GM21619 (cell line): ENCODE data around the gene THAP7.

Experiments used
- ATAC-seq: cut with Tn5 transposase; IDR thresholded peaks from one replicate; pipeline ENCODE4 v1.9.1; 2021; ENCODE audit not compliant: unreplicated experiment

Gene THAP7

DNA sequence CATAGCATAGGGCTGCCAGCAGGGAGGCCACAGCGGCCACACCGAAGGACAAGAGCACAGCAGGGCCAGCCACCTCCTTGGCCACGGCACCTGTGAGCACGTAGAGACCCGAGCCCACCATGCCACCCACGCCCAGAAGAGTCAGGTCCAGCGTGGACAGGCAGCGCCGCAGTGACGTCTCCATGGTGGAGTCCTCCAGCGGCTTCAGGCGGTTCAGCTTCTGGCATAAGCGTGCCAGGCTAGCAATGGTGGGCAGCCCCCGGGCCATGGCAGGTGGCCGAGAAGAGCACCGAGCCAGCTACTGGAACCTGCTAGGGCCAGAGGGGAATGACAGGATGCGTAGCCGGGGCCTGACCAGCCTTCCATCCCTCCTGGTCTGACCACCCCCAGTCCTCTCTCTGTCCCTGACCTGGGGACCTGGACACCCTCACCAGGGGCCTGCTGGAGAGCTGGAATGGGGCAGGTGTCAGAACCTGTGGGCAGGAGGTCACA lies 29.7 kb upstream of the THAP7 start:
- no peak for ATAC-seq

DNA sequence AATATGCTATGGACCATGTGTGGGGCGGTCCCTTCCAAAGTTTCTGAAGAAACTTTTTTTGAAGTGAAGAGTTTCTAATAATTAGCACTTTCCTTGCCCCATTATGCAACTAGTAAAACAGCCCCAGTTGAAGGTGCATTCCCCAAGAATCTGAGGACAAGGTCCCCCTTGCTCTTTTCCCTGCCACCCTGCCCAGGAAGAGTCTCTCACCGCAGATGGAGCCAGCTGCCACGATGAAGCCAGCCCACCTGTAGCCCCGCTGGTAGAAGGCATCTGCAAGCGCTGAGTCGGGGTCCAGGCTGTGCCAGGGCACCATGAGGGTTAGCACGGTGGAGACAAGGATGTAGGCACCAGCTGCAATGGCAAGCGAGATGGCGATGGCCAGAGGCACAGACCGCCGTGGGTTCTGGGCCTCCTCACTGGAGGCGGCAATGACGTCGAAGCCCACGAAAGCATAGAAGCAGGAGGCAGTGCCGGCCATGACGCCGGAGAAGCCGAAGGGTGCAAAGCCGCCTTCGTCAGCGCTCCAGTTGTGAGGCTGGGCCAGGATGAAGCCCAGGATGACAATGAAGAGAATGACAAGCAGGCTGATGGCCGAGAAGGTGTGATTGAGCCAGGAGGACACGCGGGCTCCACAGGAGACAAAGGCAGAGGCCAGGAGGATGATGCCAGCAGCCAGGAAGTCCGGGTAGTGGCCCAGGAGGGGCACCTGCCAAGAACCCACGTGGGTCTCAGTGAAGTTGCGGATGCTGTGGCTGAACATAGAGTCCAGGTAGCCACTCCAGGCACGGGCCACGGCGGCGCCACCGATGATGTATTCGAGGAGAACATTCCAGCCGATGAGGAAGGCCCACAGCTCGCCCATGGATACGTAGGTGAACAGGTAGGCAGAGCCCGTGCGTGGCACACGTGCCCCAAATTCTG lies 29.0 kb upstream of the THAP7 start:
- ATAC-seq = no peak

DNA sequence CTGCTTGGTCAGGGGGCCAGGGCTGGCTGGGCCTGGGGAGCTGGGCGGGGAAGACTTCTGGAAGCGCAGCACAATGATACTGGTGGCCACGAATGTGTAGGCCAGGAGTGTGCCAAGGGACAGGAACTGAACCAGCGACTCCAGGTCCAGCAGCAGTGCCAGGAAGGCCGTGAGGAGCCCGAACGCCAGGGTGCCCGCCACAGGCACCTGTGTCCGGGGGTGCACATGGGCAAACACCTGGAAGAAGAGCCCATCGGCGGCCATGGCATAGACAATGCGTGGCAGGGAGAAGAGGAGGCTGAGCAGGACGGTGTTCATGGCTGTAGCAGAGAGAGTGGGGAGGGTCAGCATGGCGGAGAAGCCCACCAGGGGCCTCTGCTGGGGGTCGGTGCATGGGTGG lies 28.1 kb upstream of the THAP7 start:
- no peak for ATAC-seq

DNA sequence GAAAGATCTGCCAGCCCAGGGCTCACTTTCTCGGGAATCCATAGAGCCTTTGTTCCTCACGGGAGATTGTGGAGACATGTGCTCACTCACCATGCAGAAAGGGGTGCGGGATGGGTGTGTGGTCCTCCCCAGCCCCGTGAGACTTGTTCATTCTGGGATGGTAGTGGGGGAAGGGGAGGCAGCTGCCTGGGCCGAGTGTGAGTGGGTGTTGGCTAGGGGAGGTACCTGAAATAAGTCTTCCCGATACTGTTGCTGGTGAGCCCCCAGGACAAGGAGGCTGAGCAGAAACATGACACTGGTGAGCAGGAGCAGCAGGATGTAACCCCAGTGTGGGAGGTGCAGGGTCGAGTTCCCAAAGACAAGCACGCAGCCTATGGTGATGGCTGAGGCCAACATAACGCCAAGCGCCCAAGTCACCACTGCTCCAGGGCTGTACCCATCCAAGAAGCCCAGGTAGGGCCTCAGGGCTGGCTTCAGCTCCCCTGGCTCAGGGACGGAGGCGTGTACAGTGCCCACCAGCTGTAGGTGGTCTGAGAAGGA lies 27.6 kb upstream of the THAP7 start:
- ATAC-seq = no peak

DNA sequence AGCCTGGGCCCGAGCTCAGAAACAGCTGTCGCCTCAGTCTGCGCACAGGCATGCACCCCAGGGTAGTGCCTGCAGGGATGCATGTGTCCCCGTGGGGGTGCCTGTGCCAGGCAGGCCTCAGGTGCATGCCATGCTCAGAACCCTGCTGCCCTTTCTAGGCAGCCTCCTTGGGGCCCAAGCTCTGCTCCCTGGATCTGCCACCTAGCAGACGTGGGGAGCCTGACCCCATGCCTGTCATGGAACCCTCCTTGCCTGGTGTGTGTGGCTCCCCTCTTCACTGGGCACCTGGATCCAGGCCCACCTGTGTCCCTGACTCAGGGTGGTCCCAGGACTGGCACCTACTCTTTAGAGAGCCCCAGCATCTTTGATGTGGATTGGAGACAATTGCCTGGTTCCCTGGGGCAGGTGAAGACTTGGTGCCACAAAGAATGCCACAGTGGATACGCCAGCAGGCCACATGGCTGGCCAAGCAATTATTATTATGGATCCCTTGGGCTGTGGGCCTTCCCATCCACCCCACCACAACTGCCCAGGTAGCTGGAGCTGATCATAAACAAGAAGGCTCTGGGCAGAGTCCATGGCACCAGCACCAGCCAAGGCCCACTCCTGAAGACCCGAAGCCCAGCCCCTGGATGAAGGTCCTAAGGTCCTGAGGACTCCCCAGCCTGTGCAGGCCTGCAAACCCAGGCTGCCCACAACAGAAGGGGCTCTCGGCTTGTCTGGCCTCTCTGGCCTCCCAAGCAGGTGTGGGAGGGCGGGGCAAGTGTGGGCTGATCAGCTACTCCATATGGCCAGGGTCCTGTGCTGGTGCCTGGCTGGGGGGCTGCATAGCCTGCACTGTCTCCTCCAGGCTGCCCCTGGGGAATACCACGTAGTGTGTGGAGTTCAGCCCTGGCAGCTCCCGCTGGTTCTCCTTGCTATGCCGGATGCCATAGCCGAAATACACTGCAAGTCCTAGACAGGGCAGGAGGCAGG lies 26.6 kb upstream of the THAP7 start:
- no peak for ATAC-seq

DNA sequence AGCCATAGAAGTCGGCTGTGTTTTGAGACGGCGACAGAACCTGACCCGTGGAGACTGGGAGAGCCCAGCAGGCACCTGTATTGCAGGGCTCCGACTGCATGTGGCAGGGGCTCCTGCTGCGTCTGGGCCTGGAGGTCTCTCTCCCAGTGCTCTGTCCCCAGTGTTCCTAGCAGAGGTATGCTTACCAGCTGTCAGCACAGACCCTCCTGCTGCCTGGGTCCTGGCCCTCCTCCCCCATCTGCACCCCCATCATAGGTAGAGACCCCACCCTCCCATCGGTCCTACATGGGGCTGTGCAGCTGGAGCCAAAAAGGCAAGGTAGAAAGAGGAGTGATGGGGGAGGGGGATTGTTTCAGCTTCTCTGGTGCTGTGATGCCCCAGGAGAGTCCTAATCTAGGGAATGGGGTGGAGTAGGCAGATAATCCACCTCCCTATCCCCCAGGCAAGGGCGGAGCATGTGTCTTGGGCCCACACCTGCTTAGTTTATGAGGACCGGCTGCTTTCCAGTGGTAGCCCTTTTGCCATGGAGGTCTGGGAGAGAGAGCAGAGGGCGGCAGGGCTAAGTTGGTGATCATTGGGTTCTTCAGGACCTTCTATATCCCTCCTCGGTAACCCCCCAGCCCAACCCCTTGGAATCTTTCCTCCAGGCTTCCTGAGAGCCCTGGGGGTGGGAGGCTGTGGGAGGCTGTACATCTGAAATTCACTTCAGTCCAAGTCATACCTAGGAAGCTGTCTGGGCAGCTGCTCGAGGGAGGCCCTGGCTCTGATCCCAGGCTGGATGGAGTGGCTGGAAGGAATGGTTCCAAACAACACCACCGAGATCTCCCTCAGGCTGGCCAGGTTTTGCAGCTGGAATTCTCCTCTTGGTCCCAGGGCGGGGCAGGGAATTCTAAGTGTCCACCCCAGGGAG lies 25.1 kb upstream of the THAP7 start:
- no peak for ATAC-seq

DNA sequence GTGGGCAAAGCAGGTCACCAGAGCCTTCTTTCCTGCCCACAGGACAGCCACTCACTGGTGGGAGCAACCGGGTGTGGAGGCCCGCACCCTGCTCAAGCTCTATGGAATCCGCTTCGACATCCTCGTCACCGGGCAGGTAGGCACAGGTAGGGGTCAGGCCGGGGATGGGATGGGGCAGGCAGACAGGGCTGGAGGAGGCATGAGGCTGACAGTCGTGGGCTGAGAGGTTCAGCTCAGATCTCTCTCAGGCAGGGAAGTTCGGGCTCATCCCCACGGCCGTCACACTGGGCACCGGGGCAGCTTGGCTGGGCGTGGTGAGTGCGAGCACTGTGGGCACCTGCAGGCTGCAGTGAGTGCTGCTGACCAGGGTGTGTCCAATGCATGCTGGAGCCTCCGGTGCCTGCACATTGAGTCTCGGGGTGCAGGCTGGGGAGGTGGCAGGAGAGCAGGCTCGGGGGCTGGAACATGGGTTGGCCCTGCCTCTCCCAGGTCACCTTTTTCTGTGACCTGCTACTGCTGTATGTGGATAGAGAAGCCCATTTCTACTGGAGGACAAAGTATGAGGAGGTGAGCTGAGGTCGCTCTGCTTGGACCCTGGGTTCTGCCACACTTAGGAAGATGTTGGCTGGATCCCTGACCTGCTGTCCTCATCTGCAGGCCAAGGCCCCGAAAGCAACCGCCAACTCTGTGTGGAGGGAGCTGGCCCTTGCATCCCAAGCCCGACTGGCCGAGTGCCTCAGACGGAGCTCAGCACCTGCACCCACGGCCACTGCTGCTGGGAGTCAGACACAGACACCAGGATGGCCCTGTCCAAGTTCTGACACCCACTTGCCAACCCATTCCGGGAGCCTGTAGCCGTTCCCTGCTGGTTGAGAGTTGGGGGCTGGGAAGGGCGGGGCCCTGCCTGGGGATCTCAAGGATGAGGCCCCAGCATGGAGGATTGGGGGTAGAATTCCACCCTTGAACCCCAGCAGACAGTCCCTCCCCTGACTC lies 24.1 kb upstream of the THAP7 start:
- no peak for ATAC-seq

DNA sequence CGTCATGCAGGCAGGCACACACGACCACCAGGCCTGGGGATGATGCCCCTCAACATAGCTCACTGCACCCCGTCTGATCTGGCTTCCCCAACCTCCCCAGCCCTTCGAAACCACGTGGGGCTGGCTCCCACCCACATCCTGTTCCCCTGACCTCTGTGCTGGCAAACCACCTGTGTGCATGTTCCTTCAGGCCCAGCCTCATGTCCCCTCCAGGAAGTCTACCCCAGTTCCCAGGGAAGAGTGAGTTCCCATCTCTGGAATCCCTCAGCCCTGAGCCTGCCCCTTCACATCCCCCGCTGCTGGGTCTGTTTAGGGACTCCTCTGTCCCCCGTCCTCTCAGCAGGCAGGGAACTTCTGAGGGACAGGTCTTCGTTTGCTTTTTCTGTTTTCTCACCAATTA lies 23.3 kb upstream of the THAP7 start:
- ATAC-seq = no peak

DNA sequence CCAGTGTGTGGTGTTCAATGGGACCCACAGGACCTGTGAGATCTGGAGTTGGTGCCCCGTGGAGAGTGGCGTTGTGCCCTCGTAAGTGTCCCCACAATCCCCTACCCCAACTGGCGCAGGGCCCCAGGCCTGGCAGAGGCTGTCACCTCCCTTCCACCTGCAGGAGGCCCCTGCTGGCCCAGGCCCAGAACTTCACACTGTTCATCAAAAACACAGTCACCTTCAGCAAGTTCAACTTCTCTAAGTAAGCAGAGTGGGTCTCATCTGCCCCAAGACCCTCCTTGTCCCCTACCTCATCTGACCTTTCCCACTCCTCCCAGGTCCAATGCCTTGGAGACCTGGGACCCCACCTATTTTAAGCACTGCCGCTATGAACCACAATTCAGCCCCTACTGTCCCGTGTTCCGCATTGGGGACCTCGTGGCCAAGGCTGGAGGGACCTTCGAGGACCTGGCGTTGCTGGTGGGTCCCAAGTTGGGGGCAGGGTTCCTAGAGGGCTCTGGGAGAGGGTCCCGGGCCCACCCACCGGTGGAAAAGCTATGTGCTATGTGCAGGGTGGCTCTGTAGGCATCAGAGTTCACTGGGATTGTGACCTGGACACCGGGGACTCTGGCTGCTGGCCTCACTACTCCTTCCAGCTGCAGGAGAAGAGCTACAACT lies 21.2 kb upstream of the THAP7 start:
- no peak for ATAC-seq

DNA sequence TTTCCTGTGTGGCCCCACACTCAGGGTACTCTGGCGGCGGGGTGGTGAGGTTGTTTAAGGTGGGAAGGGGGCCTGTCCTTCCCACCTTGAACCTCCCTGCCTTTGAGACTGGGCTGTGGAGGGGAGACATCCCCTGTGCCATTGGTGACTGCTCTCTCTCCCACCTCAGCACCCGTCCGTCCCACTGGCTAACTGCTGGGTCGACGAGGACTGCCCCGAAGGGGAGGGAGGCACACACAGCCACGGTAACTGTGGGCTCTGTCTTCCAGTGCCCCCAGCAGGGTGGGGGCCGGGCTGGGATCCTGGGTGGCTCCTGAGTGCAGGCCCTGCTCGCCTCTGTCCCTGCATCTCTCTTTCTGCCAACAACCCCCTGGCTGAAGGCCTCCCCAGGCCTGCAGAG lies 20.6 kb upstream of the THAP7 start:
- no peak for ATAC-seq

DNA sequence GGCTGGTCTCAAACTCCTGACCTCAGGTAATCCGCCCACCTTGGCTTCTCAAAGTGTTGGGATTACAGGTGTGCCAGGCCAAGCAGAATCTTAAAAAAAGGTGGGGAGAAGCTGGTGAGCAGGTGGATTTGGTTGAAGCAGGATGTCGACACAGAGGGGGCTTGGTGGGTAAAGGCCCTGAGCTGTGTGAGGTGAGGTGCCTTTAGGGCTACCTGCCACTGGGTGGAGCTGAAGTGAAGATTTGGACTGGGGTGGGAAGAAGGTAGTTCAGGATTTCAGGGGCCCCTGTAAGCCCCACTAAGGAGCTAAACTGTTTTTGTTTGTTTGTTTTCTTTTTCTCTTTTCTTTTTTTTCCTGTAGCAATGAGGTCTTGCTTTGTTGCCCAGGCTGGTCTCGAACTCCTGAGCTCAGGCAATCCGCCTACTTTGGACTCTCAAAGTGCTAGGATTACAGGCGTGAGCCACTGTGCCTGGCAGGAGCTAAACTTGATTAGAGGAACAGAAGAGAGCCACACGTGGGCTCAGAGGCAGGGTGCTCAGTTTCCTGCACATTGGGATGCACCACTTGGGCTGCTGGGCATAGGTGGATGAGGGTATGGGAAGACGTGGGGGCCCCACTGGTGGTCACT lies 19.0 kb upstream of the THAP7 start:
- no peak for ATAC-seq

DNA sequence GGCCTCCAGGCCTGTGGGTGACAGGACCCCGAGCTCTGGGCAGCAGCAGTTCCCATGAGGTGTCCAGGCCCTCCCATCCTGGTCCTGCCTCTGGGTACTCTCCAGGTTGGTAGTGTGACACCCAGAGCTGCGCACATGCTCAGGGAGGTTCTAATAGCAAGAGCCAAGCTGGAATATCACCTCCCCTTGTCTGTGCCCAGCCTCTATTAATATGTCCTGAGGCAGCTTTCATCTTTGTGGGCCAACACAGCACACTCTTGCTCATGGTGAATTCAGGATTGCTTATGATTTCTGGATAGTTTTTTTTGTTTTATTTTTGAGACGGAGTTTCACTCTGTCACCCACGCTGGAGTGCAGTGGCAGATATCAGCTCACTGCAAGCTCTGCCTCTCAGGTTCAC lies 16.4 kb upstream of the THAP7 start:
- ATAC-seq = no peak

DNA sequence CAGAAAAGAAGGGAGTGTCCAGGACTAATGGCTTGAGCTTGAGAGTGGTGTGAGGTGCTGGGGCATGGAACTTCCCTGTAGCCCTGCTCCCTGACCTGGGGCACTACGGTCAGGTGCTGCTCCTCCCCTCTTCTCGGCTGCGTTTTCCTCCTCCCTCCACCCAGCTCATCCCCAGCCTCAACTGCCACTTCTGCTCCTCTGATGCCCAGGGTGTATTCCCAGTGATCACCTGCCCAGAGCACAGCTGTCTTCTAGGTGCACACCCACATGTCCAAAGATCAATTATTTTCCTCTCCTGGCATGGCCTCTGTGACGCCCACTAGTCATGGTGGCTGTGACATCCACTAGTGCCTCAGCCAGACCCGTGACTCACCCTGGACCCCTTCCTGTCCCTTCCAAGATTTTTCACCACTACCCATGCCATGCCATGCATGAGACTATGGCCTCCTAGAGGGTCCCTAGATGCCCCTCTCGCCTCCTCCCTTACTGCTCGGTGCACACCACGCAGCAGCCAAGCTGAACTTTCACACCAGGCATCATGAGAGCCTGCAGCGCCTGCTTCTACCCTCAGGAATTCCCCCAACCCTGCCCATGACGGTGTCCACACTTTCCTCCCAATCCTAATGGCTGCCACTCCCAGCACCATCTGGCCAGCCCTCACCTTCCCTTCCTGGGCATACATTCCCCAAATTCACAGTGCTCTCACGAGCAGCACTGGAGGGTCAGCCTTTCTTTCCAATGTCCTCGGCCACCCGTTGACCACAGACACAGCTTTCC lies 14.9 kb upstream of the THAP7 start:
- no peak for ATAC-seq

DNA sequence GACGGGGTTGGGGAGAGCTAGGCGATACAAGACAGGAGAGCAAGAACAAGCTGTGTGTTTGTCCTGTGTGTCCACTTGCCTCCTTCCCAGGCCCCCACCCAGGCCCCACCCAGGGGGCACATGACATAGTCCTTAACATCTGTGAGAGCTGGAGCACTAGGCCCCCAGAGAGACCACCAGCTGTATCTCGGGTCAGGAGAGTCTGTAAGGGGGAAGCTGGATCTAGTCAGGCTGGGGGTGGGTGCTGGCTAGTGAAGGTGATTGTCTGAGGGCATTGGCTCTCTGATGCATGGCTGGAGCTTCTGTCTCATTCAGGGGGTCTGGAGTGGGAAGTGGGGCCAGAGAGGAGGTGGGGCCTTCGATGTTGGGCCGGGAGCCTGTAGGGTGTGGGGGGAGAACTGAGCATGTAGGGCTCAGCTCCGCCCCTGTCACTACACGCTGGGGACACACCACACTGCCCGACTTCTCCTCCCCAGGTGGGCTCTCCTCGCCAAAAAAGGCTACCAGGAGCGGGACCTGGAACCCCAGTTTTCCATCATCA lies 13.6 kb upstream of the THAP7 start:
- ATAC-seq = no peak

DNA sequence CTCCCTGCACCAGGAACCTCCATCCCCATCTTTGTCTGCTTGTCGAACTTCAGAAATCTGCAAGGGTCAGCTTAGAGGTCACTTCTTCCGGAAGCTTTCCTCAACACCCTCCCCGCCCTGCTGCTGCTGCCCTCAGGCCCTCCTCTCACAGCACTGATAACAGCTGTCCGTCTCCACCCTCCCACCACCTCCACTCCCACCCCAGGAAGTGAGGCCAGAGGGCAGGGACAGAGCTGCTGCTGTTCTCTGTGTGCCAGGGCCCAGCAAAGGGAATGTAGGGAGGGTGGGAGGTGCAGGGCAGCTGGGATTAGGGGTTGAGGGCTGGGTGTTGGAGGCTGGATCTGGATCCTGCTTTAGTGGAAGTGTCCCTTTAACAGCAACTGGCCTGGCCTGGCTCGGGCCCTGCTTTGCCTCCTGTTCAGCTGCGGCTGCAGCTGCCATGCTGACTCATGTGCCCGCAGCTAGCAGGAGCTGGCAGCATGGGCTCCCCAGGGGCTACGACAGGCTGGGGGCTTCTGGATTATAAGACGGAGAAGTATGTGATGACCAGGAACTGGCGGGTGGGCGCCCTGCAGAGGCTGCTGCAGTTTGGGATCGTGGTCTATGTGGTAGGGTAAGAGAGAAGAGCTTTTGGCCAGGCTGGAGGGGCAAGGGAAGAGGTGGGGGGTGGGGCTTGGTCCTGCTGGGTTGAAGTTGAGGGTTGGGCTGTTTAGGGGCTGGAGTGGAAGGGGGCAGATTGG lies 13.0 kb upstream of the THAP7 start, which contains the start of gene P2RX6:
Gene P2RX6 (plus strand): TSS at position 440 of the 740 bp plus-strand sequence. CDS start 10 bp downstream, at position 450.
- ATAC-seq = no peak

DNA sequence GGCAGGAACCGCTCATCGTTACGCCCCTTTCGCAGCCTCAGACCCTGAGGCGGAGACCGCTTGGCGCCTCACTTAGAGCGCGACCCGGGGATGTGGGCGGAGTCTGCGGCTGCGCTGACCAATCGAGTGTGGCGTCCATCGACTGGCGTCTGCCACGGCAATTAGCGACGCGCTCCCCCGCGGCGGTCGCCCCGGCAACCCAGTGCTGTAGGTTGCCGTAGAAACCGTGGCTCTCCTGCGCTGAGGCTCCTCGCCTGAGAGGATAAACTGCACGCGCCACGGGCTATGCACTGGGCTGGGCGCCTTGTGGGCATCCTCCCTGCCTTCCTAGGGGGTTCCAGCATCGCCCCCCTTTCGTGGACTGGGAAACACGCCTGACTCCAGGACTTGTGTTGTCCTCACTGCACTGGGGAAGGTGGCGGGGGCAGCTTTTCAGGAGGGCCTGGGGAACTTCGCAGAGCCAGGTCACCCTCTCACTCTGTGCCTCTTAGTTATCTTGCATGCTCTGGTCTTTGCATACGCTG lies 12.3 kb upstream of the THAP7 start:
- ATAC-seq = peak; percentile 81
